ENCODE measurements around the gene ROR2.

Gene ROR2

DNA sequence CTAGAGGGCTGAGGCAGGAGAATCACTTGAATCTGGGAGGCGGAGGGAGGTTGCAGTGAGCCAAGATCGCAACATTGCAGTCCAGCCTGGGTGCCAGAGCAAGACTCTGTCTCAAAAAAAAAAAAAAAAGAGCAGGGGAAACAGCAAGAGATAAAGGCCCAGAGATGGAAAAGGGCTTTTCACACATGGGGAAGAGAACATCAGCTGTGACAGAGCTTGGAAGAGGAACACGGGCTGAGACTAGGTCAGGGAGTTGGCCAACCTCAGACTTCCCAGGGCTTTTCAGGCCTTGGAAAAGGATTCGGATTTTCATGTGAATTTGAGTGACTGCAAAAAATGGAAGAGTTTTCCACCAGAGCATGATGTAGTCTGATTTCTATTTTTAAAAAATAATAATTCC lies 294.4 kb downstream of the ROR2 start:
- no peak overlapping the region for H3K4me3 ChIP-seq (replicated peaks; ENCODE audit: low read depth, low read length)
- DNase-seq (ENCODE audit: extremely low read depth, low read depth) = no peak
- TF ChIP-seq, protein P1, sequence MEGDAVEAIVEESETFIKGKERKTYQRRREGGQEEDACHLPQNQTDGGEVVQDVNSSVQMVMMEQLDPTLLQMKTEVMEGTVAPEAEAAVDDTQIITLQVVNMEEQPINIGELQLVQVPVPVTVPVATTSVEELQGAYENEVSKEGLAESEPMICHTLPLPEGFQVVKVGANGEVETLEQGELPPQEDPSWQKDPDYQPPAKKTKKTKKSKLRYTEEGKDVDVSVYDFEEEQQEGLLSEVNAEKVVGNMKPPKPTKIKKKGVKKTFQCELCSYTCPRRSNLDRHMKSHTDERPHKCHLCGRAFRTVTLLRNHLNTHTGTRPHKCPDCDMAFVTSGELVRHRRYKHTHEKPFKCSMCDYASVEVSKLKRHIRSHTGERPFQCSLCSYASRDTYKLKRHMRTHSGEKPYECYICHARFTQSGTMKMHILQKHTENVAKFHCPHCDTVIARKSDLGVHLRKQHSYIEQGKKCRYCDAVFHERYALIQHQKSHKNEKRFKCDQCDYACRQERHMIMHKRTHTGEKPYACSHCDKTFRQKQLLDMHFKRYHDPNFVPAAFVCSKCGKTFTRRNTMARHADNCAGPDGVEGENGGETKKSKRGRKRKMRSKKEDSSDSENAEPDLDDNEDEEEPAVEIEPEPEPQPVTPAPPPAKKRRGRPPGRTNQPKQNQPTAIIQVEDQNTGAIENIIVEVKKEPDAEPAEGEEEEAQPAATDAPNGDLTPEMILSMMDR (IDR thresholded peaks at IDR 0.05; ENCODE audit: low read depth, low read length, missing control alignments) = no peak

DNA sequence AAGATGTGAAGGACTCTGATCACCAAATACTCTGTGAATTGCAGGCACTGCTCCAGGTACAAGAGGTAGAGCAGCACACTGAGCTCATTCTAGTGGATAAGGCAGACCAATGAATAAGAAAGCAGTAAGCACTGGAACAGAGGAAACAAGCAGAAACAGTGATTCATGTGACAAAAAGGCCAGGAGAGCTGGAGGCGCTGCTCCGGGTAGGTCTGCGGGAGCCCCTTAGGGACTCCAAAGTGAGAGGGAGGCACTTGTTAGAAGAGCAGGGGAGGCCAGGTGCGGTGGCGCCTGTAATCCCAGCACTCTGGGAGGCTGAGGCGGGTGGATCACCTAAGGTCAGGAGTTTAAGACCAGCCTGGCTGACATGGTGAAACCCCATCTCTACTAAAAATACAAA lies 294.8 kb downstream of the ROR2 start:
- H3K4me3 ChIP-seq (replicated peaks; ENCODE audit: low read depth, low read length) = no peak overlapping the region
- DNase-seq (ENCODE audit: extremely low read depth, low read depth) = no peak
- TF ChIP-seq, protein P1 (IDR thresholded peaks at IDR 0.05; ENCODE audit: low read depth, low read length, missing control alignments) = no peak

DNA sequence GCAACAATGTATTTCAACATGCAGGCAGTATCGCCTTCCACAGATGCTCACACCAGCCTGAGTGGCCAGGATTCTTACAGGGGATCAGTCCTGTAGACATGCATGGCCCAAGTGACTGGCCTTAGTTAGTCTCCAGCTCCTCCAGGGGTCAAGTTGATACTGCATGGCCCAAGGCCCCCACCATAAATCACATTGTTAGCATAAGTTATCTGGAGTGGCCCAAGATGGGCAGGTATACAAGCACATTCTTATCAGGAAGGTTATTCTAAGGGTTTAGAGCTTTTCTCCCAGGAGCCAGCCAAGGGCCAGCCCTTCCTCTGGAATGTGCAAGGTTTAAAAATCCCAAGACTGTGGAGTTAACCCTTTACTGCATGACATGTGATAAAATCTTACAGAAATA lies 295.5 kb downstream of the ROR2 start:
- H3K4me3 ChIP-seq (replicated peaks; ENCODE audit: low read depth, low read length) = no peak overlapping the region
- TF ChIP-seq, protein P1 (IDR thresholded peaks at IDR 0.05; ENCODE audit: low read depth, low read length, missing control alignments) = no peak

DNA sequence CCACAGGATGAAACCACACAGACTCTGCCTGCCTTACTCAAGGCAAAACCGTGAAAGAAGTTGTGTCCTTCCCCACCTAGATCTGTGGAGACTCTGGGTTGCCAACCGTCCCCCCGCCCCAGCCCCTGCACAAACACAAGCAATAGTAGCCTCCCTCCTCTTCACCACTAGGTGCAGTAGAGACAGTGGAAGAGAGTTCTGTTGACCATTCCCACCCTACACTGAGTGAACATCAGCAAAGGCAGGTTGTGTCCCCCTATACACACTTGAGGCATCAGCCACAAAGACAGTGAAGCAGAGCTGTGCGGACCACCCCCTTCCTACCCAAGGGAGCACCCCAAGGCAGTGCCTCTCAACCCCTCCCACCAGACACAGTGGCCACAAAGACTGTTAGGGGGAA lies 302.7 kb downstream of the ROR2 start:
- DNase-seq (ENCODE audit: extremely low read depth, low read depth) = no peak
- no peak overlapping the region for H3K4me3 ChIP-seq (replicated peaks; ENCODE audit: low read depth, low read length)
- TF ChIP-seq, protein P1 (IDR thresholded peaks at IDR 0.05; ENCODE audit: low read depth, low read length, missing control alignments) = no peak

More for the DNA sequence above, 295.5 kb downstream of the ROR2 start:
- no peak for DNase-seq (ENCODE audit: extremely low read depth, low read depth)

DNA sequence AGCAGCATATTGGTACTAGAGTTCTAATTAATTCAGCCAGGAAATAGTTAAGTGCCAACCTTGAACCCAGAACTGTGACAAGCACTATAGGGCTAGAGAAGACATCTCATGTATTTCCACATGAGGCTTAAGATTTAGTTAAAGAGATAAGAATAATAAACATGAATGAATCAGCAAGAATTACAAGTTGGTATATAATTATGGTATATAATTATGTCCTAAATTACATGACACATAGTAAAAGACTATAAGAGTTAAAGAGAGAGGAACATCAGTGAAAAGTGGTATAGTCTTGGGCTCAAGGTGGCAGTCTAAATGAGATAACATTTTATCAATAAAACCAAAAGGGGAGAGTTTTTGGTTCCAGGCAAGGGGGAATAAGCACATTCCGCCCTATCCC lies 303.3 kb downstream of the ROR2 start:
- no peak overlapping the region for H3K4me3 ChIP-seq (replicated peaks; ENCODE audit: low read depth, low read length)
- TF ChIP-seq, protein P1 (IDR thresholded peaks at IDR 0.05; ENCODE audit: low read depth, low read length, missing control alignments) = no peak
- no peak for DNase-seq (ENCODE audit: extremely low read depth, low read depth)

DNA sequence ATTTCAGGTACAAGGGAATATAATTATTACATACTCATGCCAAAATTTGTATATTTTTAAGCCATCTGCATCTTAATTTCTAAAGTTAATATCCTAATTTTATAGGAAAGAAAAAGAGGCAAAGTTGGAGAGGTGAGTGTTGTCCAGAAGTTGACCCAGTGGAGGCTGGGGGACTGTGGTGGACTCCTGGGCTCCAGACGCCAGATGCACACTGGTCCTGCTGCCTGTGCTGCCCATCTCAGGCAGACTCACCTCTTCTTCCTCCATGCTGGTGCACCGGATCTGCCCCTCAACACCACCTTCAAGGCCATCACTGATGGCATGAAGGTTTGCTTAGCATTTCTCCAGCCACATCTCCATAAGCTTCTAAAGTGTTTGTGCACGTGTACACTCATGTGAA lies 305.6 kb downstream of the ROR2 start:
- H3K4me3 ChIP-seq (replicated peaks; ENCODE audit: low read depth, low read length) = no peak overlapping the region
- DNase-seq (ENCODE audit: extremely low read depth, low read depth) = no peak
- TF ChIP-seq, protein P1 (IDR thresholded peaks at IDR 0.05; ENCODE audit: low read depth, low read length, missing control alignments) = no peak

DNA sequence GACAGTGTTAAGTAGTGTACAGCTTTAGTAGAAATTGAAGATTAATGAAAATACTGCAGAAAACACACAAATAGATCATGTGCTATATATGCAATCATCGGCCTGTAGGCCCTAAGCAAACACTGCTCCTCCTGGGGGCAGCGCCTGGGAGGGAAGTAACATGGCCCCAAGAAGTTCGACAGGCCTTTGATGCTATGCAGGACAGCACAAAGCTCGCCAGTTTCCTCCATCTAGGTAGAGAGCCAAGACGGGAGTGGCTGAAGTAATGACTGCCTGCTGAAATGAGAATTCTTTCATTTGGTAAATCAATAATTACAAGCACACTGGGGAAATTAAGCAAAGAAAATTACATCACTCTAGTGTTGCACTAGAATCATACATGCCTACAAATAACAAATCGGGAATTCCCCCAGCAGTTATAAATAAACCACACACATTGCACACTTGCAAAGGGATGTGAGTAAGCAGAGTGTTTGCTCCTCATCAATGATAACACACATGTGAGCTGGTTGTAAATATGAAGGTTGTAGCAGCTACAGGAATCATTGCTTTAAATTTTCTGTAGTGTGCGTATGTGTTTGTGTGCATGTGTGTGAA lies 306.4 kb downstream of the ROR2 start:
- TF ChIP-seq, protein P1 (IDR thresholded peaks at IDR 0.05; ENCODE audit: low read depth, low read length, missing control alignments) = no peak
- no peak for DNase-seq (ENCODE audit: extremely low read depth, low read depth)
- no peak overlapping the region for H3K4me3 ChIP-seq (replicated peaks; ENCODE audit: low read depth, low read length)

Measured in HFF-Myc (cell line).